SJSA1 (cell line): ENCODE results near the gene LYPD3. TPM values are rescaled to one million over a fixed set of nuclear protein-coding genes. Genes with fewer than 3 reads are reported as not detected.

Source experiments
- DNase-seq, 2 experiments: peaks; one replicate each; pipeline ENCODE4 v3.0.0-alpha.2; 2015 to 2020; ENCODE audit warnings: low spot score in 2 of 2, low read depth in 1 of 2
- H3K27ac ChIP-seq: fragments of 250-450 bp; sonication (Bioruptor Pico); 2 replicates; pipeline ENCODE4 v1.5.1; 2020; ENCODE audit warnings: mild to moderate bottlenecking, moderate library complexity
- H3K27me3 ChIP-seq: fragments of 250-450 bp; sonication (Bioruptor Pico); replicated peaks from 2 replicates; pipeline ENCODE4 v1.5.1; 2020; ENCODE audit warnings: mild to moderate bottlenecking, moderate library complexity
- H3K36me3 ChIP-seq: fragments of 250-450 bp; sonication (Bioruptor Pico); 2 replicates; pipeline ENCODE4 v1.5.1; 2020; ENCODE audit warnings: mild to moderate bottlenecking
- H3K4me1 ChIP-seq: fragments of 250-450 bp; sonication (Bioruptor Pico); replicated peaks from 2 replicates; pipeline ENCODE4 v1.6.1; 2021; ENCODE audit warnings: mild to moderate bottlenecking
- H3K4me3 ChIP-seq: fragments of 250-450 bp; sonication (Bioruptor Pico); 2 replicates; pipeline ENCODE4 v1.5.1; 2020; ENCODE audit warnings: mild to moderate bottlenecking
- H3K9me3 ChIP-seq: fragments of 250-450 bp; sonication (Bioruptor Pico); replicated peaks from 2 replicates; pipeline ENCODE4 v1.5.1; 2020; ENCODE audit warnings: mild to moderate bottlenecking
- total RNA-seq: library from RNA; depleted of rRNA; stranded (reverse); fragments of >200 nt; shearing (Covaris generic); gene quantifications from 2 replicates; pipeline ENCODE4 v1.2.3, GENCODE V29; 2014

LYPD3 gene
- total RNA-seq, 1 experiment from 2014 or later, result 0.13 TPM

- Histone ChIP-seq H3K27ac (no peak overlapping the region), H3K4me1 (peaks cover 12% of the 10 kb centered on the region), H3K9me3 (no peaks in the 10 kb centered on the region), H3K36me3 (peaks cover 11% of the 10 kb centered on the region), H3K27me3 (no peaks in the 10 kb centered on the region), H3K4me3 (no peak overlapping the region)
- no peak for DNase-seq
These were observed 13.8 kb upstream of the LYPD3 start for GRCh38 chr19:43479226-43479625.

GRCh38 chr19:43478323-43478722 lies 12.9 kb upstream of the LYPD3 start:
- no peak for DNase-seq
- H3K4me1 ChIP-seq, result peaks cover 12% of the 10 kb centered on the region
- no peak overlapping the region for H3K27ac ChIP-seq
- H3K4me3 ChIP-seq, result no peak overlapping the region
- H3K9me3 ChIP-seq, result no peaks in the 10 kb centered on the region
- H3K27me3 ChIP-seq, result no peaks in the 10 kb centered on the region
- peaks cover 11% of the 10 kb centered on the region for H3K36me3 ChIP-seq

DNA sequence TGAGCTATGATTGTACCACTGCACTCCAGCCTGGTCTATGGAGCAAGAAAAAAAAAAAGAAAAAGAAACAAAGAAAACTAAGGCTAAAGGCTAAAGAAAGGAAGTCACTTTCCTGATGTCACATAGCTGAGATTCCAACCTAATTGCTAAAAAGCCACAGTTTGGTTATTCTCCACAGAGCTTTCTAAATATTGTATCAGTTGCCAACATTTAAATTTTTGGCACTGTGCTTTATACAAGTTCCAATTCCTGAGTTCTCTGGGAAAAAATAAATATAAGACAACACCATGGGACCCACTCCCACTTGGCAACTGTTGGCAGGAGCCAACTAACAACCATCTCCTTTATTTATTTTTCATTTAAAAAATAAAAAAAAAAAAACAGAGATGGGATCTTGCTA lies 11.2 kb upstream of the LYPD3 start:
- peaks cover 11% of the 10 kb centered on the region for H3K36me3 ChIP-seq
- H3K4me3 ChIP-seq, result no peak overlapping the region
- DNase-seq, result peak in 1 of 2 experiments; percentile 85
- no peaks in the 10 kb centered on the region for H3K27me3 ChIP-seq
- no peaks in the 10 kb centered on the region for H3K9me3 ChIP-seq
- H3K4me1 ChIP-seq, result peaks cover 12% of the 10 kb centered on the region
- H3K27ac ChIP-seq, result peak overlapping the region; percentile 83

DNA sequence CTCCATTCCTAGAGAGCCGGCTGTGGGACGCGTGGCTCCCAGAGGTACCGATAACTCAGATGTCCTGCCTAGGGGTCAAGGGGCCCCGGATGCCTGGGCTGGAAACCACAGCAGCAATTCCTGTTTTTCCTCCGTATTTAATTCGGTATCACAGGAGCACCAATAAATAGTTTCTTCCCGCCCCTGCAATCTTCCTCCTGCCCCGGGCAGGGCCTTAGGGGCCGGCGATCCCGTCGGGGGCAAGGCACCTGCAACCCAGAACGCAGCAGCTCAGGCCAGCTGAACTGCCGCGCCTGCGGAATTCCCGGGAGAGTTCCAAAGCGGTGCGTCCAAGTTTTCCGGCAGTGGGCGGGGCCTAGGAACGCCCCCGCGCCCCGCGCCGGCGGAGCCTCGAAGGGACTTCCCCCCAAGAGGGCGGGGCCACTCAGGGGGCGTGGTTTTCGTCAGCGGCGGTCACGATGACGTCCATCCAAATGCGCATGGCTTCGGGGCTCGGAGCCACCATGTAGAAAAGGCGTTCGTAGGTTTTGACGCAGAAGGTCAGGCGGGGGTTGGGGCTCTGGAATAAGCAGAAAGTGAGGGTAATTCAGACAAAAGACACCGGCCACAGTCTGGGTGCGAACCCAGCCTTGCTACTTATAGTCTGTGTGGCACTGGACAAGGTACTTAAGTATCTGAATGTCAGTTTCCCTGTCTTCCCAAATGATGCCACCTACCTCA lies 9.7 kb upstream of the LYPD3 start:
- no peaks in the 10 kb centered on the region for H3K9me3 ChIP-seq
- H3K4me1 ChIP-seq, result peaks cover 17% of the 10 kb centered on the region
- no peak overlapping the region for H3K27ac ChIP-seq
- H3K4me3 ChIP-seq, result no peak overlapping the region
- DNase-seq, result no peak
- H3K27me3 ChIP-seq, result no peaks in the 10 kb centered on the region
- peaks cover 11% of the 10 kb centered on the region for H3K36me3 ChIP-seq

GRCh38 chr19:43474487-43474886 lies 9.1 kb upstream of the LYPD3 start:
- Histone ChIP-seq H3K27ac (no peak overlapping the region), H3K27me3 (no peaks in the 10 kb centered on the region), H3K36me3 (peaks cover 11% of the 10 kb centered on the region), H3K9me3 (no peaks in the 10 kb centered on the region), H3K4me1 (peaks cover 22% of the 10 kb centered on the region), H3K4me3 (no peak overlapping the region)
- DNase-seq, result no peak

DNA sequence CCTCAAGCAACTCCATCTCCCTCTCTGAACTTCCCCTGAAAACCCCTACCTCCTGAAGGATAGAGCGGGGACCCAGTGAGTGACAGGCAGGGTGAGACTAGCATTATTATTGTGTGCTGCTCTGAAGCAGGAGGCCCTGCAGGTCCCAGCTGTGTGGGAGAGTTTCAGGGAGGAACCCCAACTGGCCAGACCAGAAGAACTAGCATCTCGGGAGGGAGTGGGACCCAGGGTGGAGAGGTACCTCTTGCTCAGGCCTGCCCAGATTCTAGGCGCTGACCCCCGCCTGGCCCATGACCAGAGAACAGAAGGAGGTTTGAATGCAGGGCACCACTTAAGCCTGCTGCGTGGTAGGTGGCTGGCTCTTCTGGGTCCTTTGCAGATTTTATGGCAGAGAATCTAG lies 5.7 kb upstream of the LYPD3 start:
- H3K4me3 ChIP-seq, result no peak overlapping the region
- H3K27ac ChIP-seq, result no peak overlapping the region
- H3K4me1 ChIP-seq, result peaks cover 39% of the 10 kb centered on the region
- no peaks in the 10 kb centered on the region for H3K27me3 ChIP-seq
- H3K36me3 ChIP-seq, result peaks cover 9% of the 10 kb centered on the region
- no peaks in the 10 kb centered on the region for H3K9me3 ChIP-seq
- no peak for DNase-seq

DNA sequence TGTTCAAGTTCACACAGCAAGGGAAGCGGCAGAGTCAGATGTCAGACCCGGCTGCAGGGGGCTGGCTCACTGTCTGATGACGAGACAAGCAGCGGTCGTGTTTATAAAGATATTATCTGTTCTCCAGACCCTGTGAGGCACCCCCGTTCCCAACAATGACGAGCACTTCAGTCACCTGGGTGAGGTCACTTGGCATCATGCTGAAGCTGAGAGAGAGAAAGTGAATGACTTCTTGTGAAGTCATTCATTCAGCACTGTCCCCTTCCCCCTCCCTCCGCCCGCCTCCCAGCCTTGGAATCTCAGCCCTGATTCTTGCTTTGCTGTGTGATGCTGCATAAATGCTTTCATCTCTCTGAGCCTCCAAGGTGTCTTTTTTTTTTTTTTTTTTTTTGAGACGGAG lies 4.9 kb upstream of the LYPD3 start:
- DNase-seq, result peak; percentile 46 to 66
- H3K27me3 ChIP-seq, result no peaks in the 10 kb centered on the region
- H3K36me3 ChIP-seq, result peaks cover 3% of the 10 kb centered on the region; the same call in 1 of the 2 replicates
- peaks cover 37% of the 10 kb centered on the region for H3K4me1 ChIP-seq
- H3K4me3 ChIP-seq, result no peak overlapping the region
- no peak overlapping the region for H3K27ac ChIP-seq
- no peaks in the 10 kb centered on the region for H3K9me3 ChIP-seq

GRCh38 chr19:43469160-43469480 lies 3.7 kb upstream of the LYPD3 start:
- Histone ChIP-seq H3K4me3 (no peak overlapping the region), H3K36me3 (no peaks in the 10 kb centered on the region), H3K27me3 (no peaks in the 10 kb centered on the region), H3K27ac (peak overlapping the region; percentile 18; the same call in 1 of the 2 replicates), H3K4me1 (peaks cover 42% of the 10 kb centered on the region), H3K9me3 (no peaks in the 10 kb centered on the region)
- DNase-seq, result no peak

DNA sequence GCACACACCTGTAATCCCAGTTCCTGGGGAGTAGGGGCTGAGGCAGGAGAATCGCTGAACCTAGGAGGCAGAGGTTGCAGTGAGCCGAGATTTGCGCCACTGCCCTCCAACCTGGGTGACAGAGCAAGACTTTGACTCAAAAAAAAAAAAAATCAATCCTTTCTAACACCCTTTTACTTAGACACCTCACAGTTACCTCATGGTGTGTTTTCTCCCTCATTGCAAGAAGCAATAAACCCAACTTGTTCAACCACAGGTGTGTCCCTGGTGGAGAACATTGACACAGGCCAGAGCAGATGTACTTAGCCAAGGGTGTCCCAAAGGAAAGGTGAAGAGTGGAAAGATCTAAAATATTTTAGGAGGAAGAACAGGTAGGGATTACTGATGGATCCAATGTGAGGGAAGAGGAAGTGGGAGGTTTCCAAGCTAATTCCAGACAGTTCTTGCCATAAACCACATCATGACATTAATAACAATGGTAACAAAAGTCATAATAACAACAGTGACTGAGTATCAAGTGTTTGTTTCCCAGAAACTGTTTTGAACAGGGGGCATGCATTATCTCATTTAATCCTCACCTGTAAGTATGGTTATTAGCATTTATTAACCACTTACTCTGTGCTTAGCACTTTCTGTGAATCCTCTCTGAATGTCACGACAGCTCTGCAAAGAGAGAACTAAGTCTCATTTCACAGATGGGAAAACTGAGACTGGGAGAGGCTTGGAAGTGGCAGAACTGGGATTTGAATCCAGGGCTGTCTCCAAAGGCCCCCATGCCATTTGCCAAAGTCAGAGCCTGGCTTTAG lies 3.1 kb upstream of the LYPD3 start:
- H3K4me1 ChIP-seq, result peaks cover 48% of the 10 kb centered on the region
- no peaks in the 10 kb centered on the region for H3K9me3 ChIP-seq
- H3K36me3 ChIP-seq, result no peaks in the 10 kb centered on the region
- no peak for DNase-seq
- peak overlapping the region; percentile 35; the same call in 1 of the 2 replicates for H3K27ac ChIP-seq
- no peaks in the 10 kb centered on the region for H3K27me3 ChIP-seq
- no peak overlapping the region for H3K4me3 ChIP-seq

GRCh38 chr19:43467730-43468129 lies 2.3 kb upstream of the LYPD3 start:
- H3K27ac ChIP-seq, result peak overlapping the region; percentile 35; the same call in 1 of the 2 replicates
- peak in 1 of 2 experiments; percentile 53 for DNase-seq
- no peaks in the 10 kb centered on the region for H3K36me3 ChIP-seq
- no peak overlapping the region for H3K4me3 ChIP-seq
- no peaks in the 10 kb centered on the region for H3K27me3 ChIP-seq
- no peaks in the 10 kb centered on the region for H3K9me3 ChIP-seq
- H3K4me1 ChIP-seq, result peaks cover 51% of the 10 kb centered on the region

DNA sequence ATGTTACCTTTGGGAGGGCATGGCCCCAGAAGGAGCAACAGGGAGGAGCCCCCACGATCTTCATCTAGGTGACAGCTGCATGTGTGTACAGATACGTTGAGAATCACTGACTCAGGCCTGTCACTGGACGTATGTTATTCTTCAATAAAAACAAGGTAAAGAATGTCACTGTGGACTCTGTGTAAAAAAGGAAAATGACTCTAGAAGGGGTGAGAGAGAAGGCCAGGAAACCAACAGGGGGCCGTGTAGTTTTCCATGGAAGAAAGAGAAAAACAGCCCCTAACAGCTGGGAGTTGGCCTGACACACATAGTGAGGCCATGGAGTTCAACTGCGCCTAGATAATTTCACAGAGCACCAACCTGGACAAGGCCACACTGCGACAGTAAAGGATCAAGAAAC lies 1.9 kb upstream of the LYPD3 start:
- DNase-seq, result no peak
- H3K27me3 ChIP-seq, result no peaks in the 10 kb centered on the region
- H3K36me3 ChIP-seq, result no peaks in the 10 kb centered on the region
- no peaks in the 10 kb centered on the region for H3K9me3 ChIP-seq
- peak overlapping the region; percentile 35; the same call in 1 of the 2 replicates for H3K27ac ChIP-seq
- peaks cover 51% of the 10 kb centered on the region for H3K4me1 ChIP-seq
- no peak overlapping the region for H3K4me3 ChIP-seq

GRCh38 chr19:43466793-43467192 lies 1.4 kb upstream of the LYPD3 start:
- no peak overlapping the region for H3K4me3 ChIP-seq
- H3K27me3 ChIP-seq, result no peaks in the 10 kb centered on the region
- H3K4me1 ChIP-seq, result peaks cover 51% of the 10 kb centered on the region
- no peaks in the 10 kb centered on the region for H3K36me3 ChIP-seq
- H3K27ac ChIP-seq, result 0 out of 2 replicates have a peak overlapping the region, but pooled peaks have one; percentile 35
- DNase-seq, result no peak
- no peaks in the 10 kb centered on the region for H3K9me3 ChIP-seq

- DNase-seq, result no peak
- Histone ChIP-seq H3K4me3 (peak overlapping the region; percentile 54), H3K27me3 (no peaks in the 10 kb centered on the region), H3K36me3 (no peaks in the 10 kb centered on the region), H3K27ac (0 out of 2 replicates have a peak overlapping the region, but pooled peaks have one; percentile 22), H3K9me3 (no peaks in the 10 kb centered on the region), H3K4me1 (peaks cover 39% of the 10 kb centered on the region)
These were observed 1.2 kb downstream of the LYPD3 start for GRCh38 chr19:43464134-43464775.
